T47D (cell line): Measurements from ENCODE around the gene PRSS58.

Experiments used
- DNase-seq, 2 experiments: peaks; one replicate each; pipeline versions ENCODE4 v3.0.0 to v3.0.0-alpha.2; 2011 to 2012; ENCODE audit warnings: low read depth in 1 of 2, low spot score in 1 of 2
- JUND ChIP-seq: IDR thresholded peaks from 2 replicates; pipeline ENCODE4 v1.6.1; 2012; ENCODE audit warnings: low read depth
- in situ Hi-C: cut with HindIII; loops from 2 replicates; pipeline ENCODE4 v1.10.0; 2016; ENCODE audit warnings: low sequenced_read_pairs, low pct_unique_long_range_greater_than_20kb

Gene PRSS58

GRCh38 chr7:142263598-142264380 is 5.9 kb upstream of the PRSS58 start:
- DNase-seq, result no peak
- TF ChIP-seq JUND, result no peak
- in situ Hi-C loops, result no loop called here

- in situ Hi-C loops, result no loop called here
- TF ChIP-seq JUND, result no peak
- peak in 1 of 2 experiments; percentile 3 for DNase-seq
Measured at GRCh38 chr7:142250705-142251104, 7.2 kb downstream of the PRSS58 start.

- DNase-seq, result no peak
- no peak for TF ChIP-seq JUND
- in situ Hi-C loops, result no loop called here
Measured at GRCh38 chr7:142249918-142250317, 7.9 kb downstream of the PRSS58 start.

GRCh38 chr7:142248166-142249160 is 9.4 kb downstream of the PRSS58 start:
- no peak for DNase-seq
- TF ChIP-seq JUND, result no peak
- in situ Hi-C loops, result no loop called here

GRCh38 chr7:142243823-142244222 is 14.0 kb downstream of the PRSS58 start:
- in situ Hi-C loops, result no loop called here
- no peak for TF ChIP-seq JUND
- no peak for DNase-seq

GRCh38 chr7:142240546-142240945 is 17.3 kb downstream of the PRSS58 start:
- TF ChIP-seq JUND, result no peak
- in situ Hi-C loops, result no loop called here
- DNase-seq, result no peak

- no peak for TF ChIP-seq JUND
- no peak for DNase-seq
- in situ Hi-C loops, result no loop called here
Measured at GRCh38 chr7:142231716-142232115, 26.1 kb downstream of the PRSS58 start.

- no peak for TF ChIP-seq JUND
- no peak for DNase-seq
- in situ Hi-C loops, result no loop called here
Measured at GRCh38 chr7:142228537-142229104, 29.2 kb downstream of the PRSS58 start.
